Measurements from ENCODE around the gene ARHGEF7.

The ARHGEF7 gene

DNA sequence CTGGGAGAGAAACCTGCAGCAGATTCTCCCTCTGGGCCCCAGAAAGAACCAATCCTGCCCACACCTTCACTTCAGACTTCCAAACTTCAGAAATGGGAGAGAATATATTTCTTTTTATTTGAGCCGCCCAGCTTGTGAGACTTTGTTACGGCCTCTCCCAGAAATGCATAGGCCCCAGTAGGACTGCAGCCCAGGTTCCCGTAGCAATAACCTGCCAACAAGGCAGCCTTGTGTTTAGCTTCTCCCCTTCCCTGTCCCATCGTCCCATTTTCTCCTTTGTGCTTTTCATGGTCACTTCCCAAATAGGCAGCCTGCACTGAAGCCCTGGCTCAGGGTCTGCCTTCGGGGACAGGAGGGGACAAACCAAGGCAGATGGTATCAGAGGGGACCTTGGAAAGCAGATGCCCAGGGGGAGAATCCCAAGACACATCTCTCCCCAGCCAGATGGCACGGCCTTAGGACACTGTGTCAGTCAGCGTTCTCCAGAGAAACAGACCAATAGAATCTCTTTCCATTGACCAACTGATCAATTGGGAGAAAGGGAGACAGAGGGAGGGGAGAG is 3.7 kb upstream of the ARHGEF7 start:
- DNase-seq, result no peak

DNA sequence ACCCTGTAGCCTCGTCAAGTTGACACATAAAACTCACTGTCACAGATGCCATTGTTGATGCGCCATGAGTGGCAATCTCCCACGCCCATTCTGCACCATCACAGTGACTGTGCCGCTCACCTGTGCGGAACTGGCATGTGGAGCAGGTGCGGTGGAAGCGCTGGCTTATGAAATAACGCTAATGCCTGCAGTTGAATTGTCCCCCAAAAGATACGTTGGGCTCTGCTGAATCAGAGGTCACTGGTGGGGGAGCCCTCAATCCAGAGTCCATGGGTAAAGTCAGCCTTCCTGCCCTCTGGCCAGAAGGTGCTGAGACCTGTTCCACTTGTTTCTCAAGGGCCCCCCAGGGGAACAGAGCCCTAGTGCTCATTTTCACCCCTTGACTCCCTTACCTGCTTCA is 2.9 kb upstream of the ARHGEF7 start:
- no peak for DNase-seq

DNA sequence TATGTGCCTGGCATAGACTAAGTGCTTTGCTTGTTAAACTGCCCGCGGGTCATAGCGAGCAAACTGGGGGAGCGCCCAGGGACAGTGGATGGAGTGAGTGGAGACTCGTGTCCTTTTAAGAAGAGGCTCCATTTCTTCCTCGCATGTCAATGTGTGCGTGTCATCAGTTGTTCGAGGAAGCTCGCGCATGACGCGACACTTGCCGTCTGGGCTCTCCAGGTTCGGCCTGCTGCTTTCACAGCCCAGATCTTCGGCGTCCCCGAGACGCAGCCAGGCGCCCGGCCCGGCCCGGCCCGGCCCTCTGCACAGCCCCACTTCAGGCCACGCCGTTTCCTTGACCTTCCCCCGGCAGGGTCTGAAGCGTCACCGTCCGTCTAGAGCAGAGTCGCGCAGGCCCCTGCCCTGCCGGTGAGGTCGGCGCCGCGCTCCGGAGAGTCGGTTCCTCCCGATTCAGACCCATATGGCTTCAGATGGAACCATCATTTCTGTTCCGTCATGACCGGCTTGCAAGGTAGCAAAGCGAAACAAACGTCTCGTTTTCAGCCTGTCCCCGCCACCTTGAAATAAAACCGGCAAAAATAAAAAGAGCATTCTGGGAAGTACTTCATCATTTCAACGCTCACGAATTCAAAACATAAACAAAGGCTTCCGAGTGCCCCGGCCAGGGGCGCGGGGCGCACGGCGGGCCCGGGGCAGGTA is 599 bp upstream of the ARHGEF7 start:
- no peak for DNase-seq

DNA sequence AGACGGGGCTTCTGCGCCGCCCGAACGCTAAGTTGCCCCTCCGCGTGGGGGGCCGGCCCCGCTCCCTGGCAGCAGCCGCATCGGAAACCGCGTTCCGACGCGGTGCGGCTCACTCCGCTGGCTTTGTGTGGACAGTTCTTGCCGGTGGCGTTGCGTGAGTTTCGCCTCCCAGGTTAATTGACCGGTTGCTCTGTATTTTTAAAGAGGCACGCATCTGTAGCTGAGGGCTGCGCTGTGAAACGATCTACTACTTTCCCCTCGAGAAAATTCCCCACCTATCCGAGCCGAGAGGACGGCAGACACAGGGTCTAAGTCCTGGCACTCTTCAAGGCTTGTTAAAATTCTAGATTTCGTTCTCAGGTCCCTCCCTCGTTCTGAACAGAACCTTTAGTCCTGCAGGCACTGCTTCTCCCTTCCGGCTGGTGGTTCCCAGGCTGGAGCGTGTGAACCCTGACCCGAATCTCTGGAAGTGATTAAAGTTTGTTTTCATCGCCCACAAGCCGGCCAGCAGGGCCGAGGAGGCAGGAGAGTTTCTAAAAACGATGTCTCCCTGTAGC is 933 bp downstream of the ARHGEF7 start:
- DNase-seq, result no peak

DNA sequence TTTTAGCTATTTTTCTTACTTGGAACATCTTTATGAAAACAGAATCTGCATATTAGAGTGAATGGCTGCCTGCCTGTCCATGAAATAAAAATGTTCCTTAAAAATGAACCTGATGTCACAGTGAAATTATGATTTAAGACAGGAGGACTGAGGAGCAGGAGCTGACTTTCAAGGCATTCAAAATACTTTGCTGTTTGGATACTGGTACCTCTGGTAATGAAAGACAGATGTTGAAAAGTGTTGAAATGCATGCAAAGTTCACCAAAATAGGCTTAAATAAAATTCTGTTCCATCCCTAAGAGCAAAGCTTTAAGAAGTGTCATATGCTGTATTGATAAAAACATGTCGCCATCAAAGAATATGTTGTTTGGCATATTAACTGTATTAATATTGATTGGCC is 1.7 kb downstream of the ARHGEF7 start:
- no peak for DNase-seq

DNA sequence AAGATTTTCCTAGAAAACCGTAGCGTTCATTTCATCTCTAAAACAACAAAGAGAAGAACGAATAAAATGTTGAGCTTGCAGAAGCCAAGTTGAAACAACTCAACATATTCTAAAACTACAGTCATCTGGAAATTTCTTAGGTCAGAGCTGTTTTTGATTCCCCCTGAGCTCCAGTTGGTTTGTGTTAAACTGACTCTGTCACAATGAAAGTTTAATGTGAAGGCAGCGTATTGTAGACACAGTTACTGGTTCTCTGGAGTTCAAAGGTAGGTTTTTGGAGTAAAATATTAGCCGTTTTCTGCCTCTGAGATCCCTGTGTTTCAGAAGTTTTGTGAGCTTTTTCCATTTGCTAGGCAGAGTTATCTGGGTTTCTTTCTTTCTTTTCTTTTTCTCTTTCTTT is 2.2 kb downstream of the ARHGEF7 start:
- no peak for DNase-seq

DNA sequence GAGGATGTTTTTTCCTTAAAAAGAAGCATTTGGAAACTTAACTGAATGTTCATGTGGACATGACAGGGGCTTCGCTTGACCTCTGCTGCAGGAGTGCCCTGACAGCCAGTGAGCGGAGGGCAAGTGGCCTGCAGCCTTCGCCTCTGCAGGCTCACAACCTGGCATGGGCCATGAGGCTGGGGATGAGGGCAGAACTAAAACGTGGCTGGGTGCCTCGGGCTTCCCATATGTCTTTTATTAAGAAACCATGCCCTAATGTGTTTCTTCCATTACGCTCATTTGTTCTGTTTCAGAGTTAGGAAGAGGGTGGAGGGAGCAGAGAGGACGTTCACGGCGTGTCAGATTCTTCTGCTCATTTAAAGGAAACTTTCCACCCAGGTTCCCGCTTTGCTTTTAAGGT is 2.9 kb downstream of the ARHGEF7 start:
- DNase-seq, result no peak

DNA sequence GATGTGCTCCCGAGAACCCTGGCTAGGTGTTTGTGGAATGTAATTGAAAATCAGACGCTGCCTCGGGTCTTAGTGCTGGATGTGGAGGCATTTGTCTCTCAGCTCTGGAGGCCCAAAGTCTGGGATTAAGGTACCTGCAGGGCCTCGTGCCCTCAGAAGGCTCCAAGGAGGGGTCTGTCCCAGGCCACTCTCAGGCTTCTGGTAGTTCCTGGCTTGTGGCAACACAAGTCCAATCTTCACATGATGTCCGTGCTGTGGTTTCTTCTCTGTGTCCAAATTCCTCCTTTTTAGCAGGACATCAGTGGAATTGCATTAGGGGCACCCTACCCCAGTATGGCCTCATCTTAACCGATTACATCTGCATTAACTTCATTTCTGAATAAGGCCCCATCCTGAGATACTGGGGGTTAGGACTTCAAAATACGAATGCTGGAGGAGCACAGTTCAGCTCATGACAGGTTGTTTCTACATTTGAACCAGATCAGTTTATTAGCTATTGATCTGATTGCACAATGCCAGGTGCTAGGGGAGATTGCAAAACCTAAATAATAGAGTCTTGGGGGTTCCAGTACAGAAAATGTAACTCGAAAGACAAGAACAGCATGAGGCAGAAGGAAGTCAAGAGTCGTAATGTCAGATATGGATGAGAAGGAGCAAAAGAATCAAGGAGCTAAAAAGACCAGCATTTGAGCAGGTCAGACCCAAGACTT is 3.9 kb downstream of the ARHGEF7 start:
- no peak for DNase-seq

DNA sequence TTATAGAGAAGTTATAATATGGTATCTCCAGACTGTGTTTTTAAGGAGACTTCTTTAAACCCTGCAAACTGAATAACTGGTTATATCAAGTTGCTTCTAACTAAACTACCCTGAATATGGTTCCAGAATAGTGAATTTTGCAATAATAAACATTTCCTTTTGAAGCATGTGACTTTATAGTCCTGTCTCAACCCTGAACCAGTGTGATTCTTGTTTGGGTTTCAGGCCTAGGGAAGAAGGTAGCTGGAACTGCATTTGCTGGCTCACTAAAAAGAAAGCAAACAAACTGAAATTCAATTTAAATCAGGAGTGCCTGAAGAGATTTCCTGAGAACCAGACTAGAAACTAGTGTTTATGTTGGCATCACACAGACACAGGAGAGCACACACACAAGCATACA is 4.9 kb downstream of the ARHGEF7 start:
- no peak for DNase-seq

DNA sequence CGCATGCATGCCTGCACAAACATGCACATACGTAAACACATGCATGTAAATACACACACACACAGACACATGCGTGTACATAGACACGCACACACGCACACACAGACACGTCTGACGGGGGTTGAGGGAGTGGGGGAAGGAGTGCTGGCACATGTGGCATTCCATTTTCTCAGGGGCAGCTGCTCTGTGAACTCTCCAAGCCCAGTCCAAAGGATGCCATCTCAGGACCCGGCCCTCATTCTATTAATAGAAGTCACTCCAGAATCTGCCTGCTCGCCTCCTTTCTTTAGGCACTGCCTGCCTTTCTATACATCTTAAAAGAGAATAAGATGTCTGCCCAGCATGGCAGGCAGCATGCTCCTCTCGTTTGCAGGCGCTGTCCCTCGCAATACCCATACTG is 5.3 kb downstream of the ARHGEF7 start:
- no peak for DNase-seq

DNA sequence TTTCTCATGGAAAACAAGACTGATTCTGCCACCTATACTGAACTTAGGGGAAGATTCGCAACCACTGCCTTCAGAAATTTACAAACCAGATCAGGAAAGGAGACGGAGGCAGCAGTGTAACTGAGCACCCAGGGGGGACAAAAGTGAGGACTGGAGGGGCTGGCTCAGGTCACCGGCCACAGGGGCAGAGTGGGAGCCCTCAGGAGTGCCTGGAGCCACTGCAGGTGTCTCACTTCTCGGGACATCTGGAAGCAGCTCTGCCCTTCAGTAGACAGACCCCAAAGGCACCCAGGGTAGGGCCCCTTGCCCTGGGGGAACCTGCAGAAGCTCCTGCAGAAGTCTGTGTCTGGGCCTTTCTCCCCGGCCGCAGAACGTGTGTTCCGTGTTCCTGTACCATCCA is 5.8 kb downstream of the ARHGEF7 start:
- DNase-seq, result no peak

DNA sequence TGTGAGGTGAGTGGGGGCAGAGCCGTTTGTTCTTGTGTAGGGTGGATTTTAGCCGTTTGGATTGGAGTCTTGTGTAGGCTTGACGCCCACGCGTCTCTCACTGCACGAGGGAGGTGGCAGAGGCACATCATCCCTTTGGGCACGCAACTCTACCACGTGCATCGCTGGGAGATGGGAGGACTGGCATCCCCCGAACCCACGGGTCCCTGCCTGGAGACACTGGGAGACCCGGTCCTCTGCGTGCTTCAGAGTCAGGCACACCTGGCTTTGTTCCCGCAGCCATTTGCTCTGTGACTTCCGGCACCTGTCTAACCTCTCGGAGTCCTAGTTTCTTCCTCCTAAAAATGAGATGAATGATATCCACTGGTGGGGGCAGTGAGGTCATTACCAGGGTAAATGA is 6.4 kb downstream of the ARHGEF7 start:
- DNase-seq, result no peak

DNA sequence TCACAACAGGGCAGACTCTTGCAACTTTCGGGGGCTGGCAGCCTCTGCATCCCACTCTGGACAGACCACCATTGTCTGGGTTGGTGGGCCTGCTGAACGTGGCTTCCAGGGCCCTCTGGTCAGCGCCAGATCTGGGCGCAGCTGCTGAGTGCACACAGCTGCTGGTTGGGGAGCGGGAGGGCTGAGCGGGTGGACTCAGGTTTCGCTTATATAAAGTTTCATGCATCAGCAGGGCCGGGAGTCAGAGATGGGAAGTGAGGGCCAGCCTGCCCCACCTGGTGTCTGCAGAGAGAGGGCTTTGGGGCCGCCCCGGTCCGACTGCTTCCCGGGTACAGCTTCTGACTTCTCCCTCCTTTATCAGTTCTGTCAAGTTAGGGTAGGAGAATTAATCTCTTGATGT is 6.9 kb downstream of the ARHGEF7 start:
- DNase-seq, result no peak

DNA sequence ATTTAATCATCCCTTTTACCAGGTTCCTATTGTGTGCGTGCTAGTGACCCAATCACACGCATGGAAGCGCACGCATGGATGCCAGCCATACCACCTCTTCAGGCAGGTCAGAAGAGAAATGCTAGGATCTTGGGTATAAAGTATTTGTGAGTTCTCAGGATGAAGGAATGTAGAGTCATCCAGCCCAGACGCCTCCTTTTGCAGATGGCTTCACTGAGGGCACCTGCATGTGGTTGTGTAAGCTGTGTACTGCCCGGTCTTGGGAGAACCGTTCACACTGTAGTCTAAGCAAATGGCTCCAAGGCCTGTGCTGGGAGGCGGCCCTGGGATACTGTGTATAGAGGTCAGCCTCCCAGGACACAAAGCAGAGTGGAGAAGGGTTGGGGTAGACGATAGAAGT is 7.5 kb downstream of the ARHGEF7 start:
- no peak for DNase-seq

DNA sequence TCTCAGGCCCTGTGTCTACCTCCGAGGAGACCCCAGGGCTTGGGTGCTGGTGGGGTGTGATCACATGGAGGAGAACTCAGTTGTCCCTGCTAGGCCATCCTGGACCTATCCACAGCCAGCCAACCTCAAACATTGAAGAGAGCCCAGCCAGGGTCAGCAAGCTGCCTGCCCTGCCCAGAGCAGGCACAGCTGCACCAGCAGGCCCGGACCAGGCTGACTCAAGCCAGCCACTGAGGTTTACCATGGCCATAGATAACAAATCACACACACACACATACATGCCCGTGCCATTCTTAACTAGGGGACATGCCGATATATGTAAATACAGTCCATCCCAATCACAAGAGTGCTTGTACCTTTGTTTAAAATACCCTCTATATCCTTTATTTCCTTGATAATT is 8.1 kb downstream of the ARHGEF7 start:
- DNase-seq, result no peak

DNA sequence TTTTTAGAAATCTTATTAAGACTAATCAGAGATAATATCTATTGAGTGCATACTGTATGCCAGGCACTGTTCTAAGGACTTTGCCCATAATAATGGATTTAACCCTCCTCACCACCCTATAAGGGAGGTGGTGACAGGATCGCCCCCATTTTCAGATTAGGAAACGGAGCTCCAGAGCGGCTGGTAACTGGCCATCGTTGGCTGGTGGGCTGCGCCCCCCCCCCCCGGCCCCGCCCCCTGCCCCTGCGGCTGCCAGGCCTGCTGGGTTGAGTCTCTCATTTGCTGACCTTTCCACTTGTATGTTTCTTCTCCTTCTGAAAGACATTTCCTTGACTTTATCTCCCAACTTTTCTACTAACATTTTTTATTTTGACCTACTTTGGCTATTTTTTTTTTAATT is 8.5 kb downstream of the ARHGEF7 start:
- DNase-seq, result no peak

DNA sequence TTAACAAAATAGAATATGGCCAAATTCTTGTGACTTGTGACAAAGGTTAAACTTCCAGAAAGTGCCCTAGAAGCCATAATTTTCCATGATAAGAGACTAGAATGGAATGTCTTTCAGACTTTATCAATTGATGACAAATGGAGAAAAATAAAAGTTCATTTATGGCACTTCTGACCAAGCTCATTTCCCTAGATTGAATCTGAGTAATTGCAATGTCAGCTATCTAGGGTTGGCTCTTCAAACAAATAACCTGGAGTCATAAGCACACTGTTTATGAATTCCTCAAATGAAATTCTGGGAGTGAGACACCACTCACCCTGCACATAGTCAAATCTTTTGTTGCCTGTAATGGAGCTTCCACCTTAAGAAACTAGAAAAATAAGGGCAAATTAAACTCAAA is 11.4 kb downstream of the ARHGEF7 start:
- no peak for DNase-seq

DNA sequence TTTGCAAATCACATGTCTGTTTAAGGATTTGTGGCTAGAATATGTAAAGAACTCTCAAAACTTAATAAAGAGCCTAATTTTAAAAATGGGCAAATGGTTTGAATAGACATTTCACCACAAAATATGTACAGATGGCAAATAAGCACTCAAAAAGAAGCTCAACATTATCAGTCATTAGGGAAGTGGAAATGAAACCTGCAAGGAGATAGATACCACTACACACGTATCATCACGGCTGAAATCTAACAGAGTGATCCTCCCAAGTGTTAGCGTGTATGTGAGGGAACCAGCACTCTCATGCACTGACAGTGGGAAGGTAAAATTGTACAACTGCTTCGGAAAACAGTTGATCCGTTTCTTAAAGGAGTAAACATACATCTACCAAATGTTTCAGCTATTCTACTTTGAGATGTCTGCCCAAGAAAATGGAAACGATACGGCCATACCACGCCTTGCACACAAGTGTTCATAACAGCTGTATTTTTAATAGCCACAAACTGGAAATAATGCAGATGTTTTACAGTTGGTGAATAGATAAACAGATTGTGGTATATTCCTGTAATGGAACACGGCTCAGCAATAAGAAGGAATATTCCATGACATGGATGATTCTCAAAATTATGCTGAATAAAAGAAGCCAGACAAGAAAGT is 14.5 kb downstream of the ARHGEF7 start:
- DNase-seq, result no peak

DNA sequence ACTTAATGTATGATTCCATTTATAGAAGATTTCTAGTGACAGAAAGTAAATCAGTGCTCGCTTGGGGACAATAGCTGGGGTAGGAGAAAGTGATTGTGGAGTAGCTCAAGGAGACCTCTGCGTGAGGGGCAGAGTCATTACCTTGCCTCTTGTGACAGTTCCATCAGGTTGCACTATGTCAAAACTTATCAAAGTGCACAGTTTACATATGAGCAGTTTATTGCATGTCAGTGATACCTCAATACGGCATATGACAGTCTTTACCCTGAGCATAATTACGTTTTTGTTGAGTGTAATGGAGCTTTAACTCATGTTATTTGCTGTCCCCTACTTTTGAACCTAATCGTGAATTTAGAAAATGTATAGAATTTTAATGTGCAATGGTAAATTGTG is 15.0 kb downstream of the ARHGEF7 start:
- no peak for DNase-seq

DNA sequence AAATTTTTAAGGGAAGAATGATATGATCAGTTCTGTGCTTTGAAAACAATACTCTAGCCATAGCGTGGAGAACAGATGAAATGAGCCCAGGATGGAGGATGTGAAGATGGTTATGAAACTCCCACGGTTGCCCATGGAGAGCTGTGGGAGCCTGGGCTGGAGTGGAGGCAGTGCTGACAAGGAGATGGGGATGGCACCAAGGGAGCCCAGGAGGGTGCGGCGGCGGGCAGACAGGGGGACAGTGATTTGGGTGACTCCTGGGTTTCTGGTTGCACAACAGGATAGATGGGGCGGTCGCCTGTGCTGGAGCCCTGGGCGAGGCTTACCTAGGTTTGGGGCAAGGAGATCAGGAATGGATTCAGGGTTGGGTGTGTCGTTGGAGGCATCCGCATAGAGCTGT is 15.9 kb downstream of the ARHGEF7 start:
- no peak for DNase-seq

DNA sequence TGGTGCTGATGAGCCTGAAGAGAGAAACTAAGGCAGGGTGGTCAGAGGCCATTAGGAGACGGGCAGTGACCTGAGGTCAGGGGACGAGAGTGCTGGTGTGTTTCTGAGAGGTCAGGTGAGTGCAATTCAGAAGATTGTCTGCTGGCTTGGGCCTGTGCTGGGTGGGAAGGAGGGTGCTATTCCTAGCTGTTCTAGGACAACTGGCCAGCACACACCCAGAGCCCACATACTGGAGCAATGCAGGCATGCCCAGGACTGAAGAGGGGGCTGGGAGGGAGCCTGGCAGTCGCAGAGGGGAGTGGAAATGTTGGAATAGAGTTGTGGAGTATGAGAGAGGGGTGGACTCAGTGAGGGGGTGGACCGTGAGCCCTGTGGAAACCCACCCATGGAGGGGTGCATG is 16.5 kb downstream of the ARHGEF7 start:
- DNase-seq, result no peak

DNA sequence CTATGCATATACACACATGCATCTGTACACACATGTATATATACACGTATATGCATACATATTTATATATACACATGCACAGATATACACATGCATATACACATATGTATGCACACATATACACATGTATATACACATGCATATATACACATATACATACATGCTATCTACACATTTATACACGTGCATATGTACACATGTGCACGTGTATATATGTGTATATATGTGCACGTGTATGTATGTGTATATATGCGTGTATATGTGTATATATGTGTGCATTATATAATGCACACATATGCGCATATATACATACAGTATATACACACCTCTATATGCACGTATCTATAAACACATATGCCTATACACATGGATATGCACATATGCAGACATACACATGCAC is 17.8 kb downstream of the ARHGEF7 start:
- no peak for DNase-seq

DNA sequence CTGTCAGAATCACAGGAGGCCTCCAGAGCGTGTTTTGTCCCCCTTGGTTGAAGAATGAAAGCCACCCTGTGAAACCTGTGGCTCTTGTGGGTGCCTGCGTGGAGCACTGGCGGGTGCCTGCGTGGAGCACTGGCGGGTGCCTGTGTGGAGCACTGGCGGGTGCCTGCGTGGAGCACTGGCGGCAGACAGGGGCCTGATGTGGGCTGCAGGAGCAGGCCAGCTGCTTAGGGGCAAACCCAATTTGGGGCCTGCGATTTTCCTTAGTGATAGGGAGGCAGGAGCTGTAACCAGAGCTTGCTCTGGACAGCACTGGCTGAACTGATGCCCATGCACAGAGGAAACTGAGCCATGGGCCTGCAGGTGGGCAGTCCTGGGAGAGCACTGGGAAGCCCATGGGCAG is 24.3 kb downstream of the ARHGEF7 start:
- no peak for DNase-seq

All from activated gamma-delta T cell (primary cell).